HL-60 (cell line): Measurements from ENCODE around the gene SHB.

Experiments
- CTCF ChIP-seq: IDR thresholded peaks from one replicate; pipeline ENCODE4 v1.5.1; 2011; ENCODE audit warnings: low read length, control low read depth, inconsistent platforms; ENCODE audit not compliant: insufficient read depth
- GABPA ChIP-seq: IDR thresholded peaks from 2 replicates; pipeline ENCODE4 v1.6.1; 2012; ENCODE audit warnings: low read depth
- POLR2AphosphoS5 ChIP-seq: IDR thresholded peaks from 2 replicates; pipeline ENCODE4 v1.6.1; 2012; ENCODE audit warnings: low read depth
- SPI1 ChIP-seq: IDR thresholded peaks from 2 replicates; pipeline ENCODE4 v1.6.1; 2012; ENCODE audit warnings: low read depth, mild to moderate bottlenecking, borderline replicate concordance
- TF ChIP-seq, protein P1 (sequence below): IDR thresholded peaks from 2 replicates; pipeline ENCODE4 v1.6.1; 2012; ENCODE audit warnings: low read depth; ENCODE audit not compliant: insufficient replicate concordance

- TF ChIP-seq CTCF (no peak), GABPA (no peak), POLR2AphosphoS5 (no peak), SPI1 (no peak)
- TF ChIP-seq, protein P1, sequence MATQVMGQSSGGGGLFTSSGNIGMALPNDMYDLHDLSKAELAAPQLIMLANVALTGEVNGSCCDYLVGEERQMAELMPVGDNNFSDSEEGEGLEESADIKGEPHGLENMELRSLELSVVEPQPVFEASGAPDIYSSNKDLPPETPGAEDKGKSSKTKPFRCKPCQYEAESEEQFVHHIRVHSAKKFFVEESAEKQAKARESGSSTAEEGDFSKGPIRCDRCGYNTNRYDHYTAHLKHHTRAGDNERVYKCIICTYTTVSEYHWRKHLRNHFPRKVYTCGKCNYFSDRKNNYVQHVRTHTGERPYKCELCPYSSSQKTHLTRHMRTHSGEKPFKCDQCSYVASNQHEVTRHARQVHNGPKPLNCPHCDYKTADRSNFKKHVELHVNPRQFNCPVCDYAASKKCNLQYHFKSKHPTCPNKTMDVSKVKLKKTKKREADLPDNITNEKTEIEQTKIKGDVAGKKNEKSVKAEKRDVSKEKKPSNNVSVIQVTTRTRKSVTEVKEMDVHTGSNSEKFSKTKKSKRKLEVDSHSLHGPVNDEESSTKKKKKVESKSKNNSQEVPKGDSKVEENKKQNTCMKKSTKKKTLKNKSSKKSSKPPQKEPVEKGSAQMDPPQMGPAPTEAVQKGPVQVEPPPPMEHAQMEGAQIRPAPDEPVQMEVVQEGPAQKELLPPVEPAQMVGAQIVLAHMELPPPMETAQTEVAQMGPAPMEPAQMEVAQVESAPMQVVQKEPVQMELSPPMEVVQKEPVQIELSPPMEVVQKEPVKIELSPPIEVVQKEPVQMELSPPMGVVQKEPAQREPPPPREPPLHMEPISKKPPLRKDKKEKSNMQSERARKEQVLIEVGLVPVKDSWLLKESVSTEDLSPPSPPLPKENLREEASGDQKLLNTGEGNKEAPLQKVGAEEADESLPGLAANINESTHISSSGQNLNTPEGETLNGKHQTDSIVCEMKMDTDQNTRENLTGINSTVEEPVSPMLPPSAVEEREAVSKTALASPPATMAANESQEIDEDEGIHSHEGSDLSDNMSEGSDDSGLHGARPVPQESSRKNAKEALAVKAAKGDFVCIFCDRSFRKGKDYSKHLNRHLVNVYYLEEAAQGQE, result no peak
Observed at GRCh38 chr9:38114905-38115304, 45.9 kb upstream of the SHB start.
